ENCODE data around the gene AKAIN1. TPM values are rescaled to one million over a fixed set of nuclear protein-coding genes. Genes with fewer than 3 reads are reported as not detected.

AKAIN1 gene
- total RNA-seq (1 to 10 TPM in 3 of 9 donors, under 1 TPM in 2, not detected in 4; 0.28 to 5.9 (median 3.0) TPM), polyA plus RNA-seq (1 to 10 TPM in 2 of 3 donors, under 1 TPM in 1; 0.61 to 9.7 (median 5.4) TPM)
- long read RNA-seq, donor 1, partial matches to known transcripts, result 0 of 1 reads
- long read RNA-seq, donor 1, other reads (novel, unspliced or antisense), result 0 of 1 reads
- long read RNA-seq, donor 2, result 0 reads
- long read RNA-seq, donor 3, partial matches to known transcripts, result 0 of 1 reads
- long read RNA-seq, donor 3, other reads (novel, unspliced or antisense), result 0 of 1 reads
- long read RNA-seq, donor 4, result 0 reads
- long read RNA-seq, donor 5, result 0 reads
- long read RNA-seq, donor 6, transcript AKAIN1-201 (2 exons, 575 nt), result minor isoform, 7 of 16 reads
- long read RNA-seq, donor 6, transcript AKAIN1-202 (2 exons, 523 nt), result major isoform, 9 of 16 reads
- long read RNA-seq, donor 6, partial matches to known transcripts, result 0 of 16 reads
- long read RNA-seq, donor 6, other reads (novel, unspliced or antisense), result 0 of 16 reads
- long read RNA-seq, donor 7, result 0 reads
- long read RNA-seq, donor 8, partial matches to known transcripts, result 0 of 1 reads
- long read RNA-seq, donor 8, other reads (novel, unspliced or antisense), result 0 of 1 reads
- long read RNA-seq, donor 9, result 0 reads
- long read RNA-seq, donor 10, partial matches to known transcripts, result 0 of 3 reads
- long read RNA-seq, donor 10, other reads (novel, unspliced or antisense), result 0 of 3 reads

GRCh38 chr18:5197032-5197434 lies at the start of gene AKAIN1:
AKAIN1 (minus strand) TSS chr18:5197257; CDS start chr18:5197053, 204 bp downstream.
- DNase-seq, result peak; percentile 53 to 77 (median 60)
- WGBS, 4 donors, result 1 to 3% (median 2%) methylated on average over 10 to 37 of the region's 37 CpGs
- no peak within 1 kb of the TSS for H3K4me3 ChIP-seq
- peak within 1 kb of the TSS in 1 of 5 donors; percentile 39 for H3K27ac ChIP-seq
- intact Hi-C loops (cut with DNase I), result no loop called here
- no peaks in the 10 kb centered on the region for H3K4me1 ChIP-seq (replicated peaks in 1 of 2)
- H3K36me3 ChIP-seq (replicated peaks in 1 of 2), result no peaks in the 10 kb centered on the region
- peaks cover 32% of the 10 kb centered on the region for H3K27me3 ChIP-seq
- H3K9me3 ChIP-seq (replicated peaks in 1 of 3), result peaks cover 0 to 4% (median 0%) of the 10 kb centered on the region in 3 donors
- TF ChIP-seq POLR2A (IDR thresholded peaks at IDR 0.05) (peak in 1 of 2 donors; percentile 11), CTCF (IDR thresholded peaks at IDR 0.05) (no peak)

- intact Hi-C loops (cut with DNase I), result no loop called here
- no peak for TF ChIP-seq POLR2A (IDR thresholded peaks at IDR 0.05)
- TF ChIP-seq CTCF (IDR thresholded peaks at IDR 0.05), result no peak
- H3K9me3 ChIP-seq (replicated peaks in 1 of 3), result no peaks in the 10 kb centered on the region
- H3K27me3 ChIP-seq, result no peaks in the 10 kb centered on the region
- H3K36me3 ChIP-seq (replicated peaks in 1 of 2), result no peaks in the 10 kb centered on the region
- H3K27ac ChIP-seq, result no peak overlapping the region
- H3K4me1 ChIP-seq (replicated peaks in 1 of 2), result peaks cover 0 to 3% of the 10 kb centered on the region in 2 donors
- DNase-seq, result no peak
- H3K4me3 ChIP-seq, result no peak overlapping the region
Measured at GRCh38 chr18:5244941-5245340, 47.9 kb upstream of the AKAIN1 start.

- H3K27me3 ChIP-seq, result no peaks in the 10 kb centered on the region
- intact Hi-C loops (cut with DNase I), result loop anchor here in 1 of 2 donors (5.0 kb wide), 1 partner anchor 58 kb away; the partner anchor contains the start of gene ZBTB14
- no peaks in the 10 kb centered on the region for H3K9me3 ChIP-seq (replicated peaks in 1 of 3)
- 75 to 86% (median 78%) methylated on average over 4 of the region's 4 CpGs for WGBS, 4 donors
- H3K36me3 ChIP-seq (replicated peaks in 1 of 2), result no peaks in the 10 kb centered on the region
- no peak for DNase-seq
- H3K4me1 ChIP-seq (replicated peaks in 1 of 2), result peaks cover 12 to 24% of the 10 kb centered on the region in 2 donors
- H3K27ac ChIP-seq, result no peak overlapping the region
- TF ChIP-seq POLR2A (IDR thresholded peaks at IDR 0.05), result no peak
- TF ChIP-seq CTCF (IDR thresholded peaks at IDR 0.05), result no peak
- H3K4me3 ChIP-seq, result peak overlapping the region in 1 of 4 donors; percentile 95
Measured at GRCh38 chr18:5239447-5239846, 42.4 kb upstream of the AKAIN1 start.

GRCh38 chr18:5238371-5238976 lies 41.4 kb upstream of the AKAIN1 start:
- H3K27me3 ChIP-seq, result no peaks in the 10 kb centered on the region
- H3K4me1 ChIP-seq (replicated peaks in 1 of 2), result peaks cover 12 to 24% of the 10 kb centered on the region in 2 donors
- DNase-seq, result peak; percentile 25 to 65 (median 46)
- H3K36me3 ChIP-seq (replicated peaks in 1 of 2), result no peaks in the 10 kb centered on the region
- 2 to 10% (median 3%) methylated on average over 4 to 39 of the region's 39 CpGs for WGBS, 4 donors
- intact Hi-C loops (cut with DNase I), result loop anchor here in 1 of 2 donors (5.0 kb wide), 1 partner anchor 59 kb away; the partner anchor contains the start of gene ZBTB14
- H3K9me3 ChIP-seq (replicated peaks in 1 of 3), result no peaks in the 10 kb centered on the region
- TF ChIP-seq POLR2A (IDR thresholded peaks at IDR 0.05) (no peak), CTCF (IDR thresholded peaks at IDR 0.05) (no peak)
- peak overlapping the region; percentile 30 to 95 (median 82) for H3K4me3 ChIP-seq
- H3K27ac ChIP-seq, result peak overlapping the region; percentile 87 to 100 (median 98)

All from adrenal gland (tissue), 19 donors.